Right lobe of liver (tissue), 6 donors: ENCODE results near the gene EMC7. TPM values are rescaled to one million over a fixed set of nuclear protein-coding genes. Genes with fewer than 3 reads are reported as not detected.

Source experiments
- ATAC-seq, 4 donors: fragments of 200-7000 bp; cut with Tn5 transposase; one replicate each; pipeline ENCODE4 v1.9.1; 2020; ENCODE audit warnings: mild to moderate bottlenecking in 4 of 4, moderate library complexity in 4 of 4
- DNase-seq, 3 donors: peaks; one replicate each; pipeline ENCODE4 v3.0.0-alpha.2; 2020
- H3K27ac ChIP-seq, 3 donors: fragments of 200-600 bp; one replicate each; pipeline ENCODE4 v1.8.0; 2022
- H3K27me3 ChIP-seq, 2 donors: fragments of 200-600 bp; one replicate each; pipeline ENCODE4 v1.8.0; 2022
- H3K36me3 ChIP-seq, 4 donors: fragments of 200-600 bp; sonication (generic) in 1 of 4; one replicate each; pipeline versions ENCODE4 v1.5.1 to v1.8.0; 2017 to 2022; ENCODE audit warnings: control low read depth in 1 of 4
- H3K4me1 ChIP-seq, 4 donors: fragments of 200-600 bp; sonication (generic) in 1 of 4; one replicate each; pipeline versions ENCODE4 v1.5.1 to v1.8.0; 2017 to 2022; ENCODE audit warnings: control low read depth in 1 of 4
- H3K4me3 ChIP-seq, 3 donors: fragments of 200-600 bp; one replicate each; pipeline ENCODE4 v1.8.0; 2022
- H3K9me3 ChIP-seq, 4 donors: fragments of 200-600 bp; sonication (generic) in 1 of 4; one replicate each; pipeline versions ENCODE4 v1.5.1 to v1.8.0; 2017 to 2022; ENCODE audit warnings: control low read depth in 1 of 4
- CTCF ChIP-seq, 4 donors: fragments of 200-600 bp in 3 of 4; fragments of 450-650 bp in 1 of 4; IDR thresholded peaks; one replicate each; pipeline versions ENCODE4 v1.5.1 to v1.8.0; 2016 to 2022; ENCODE audit warnings: antibody characterized with exemption in 4 of 4, mild to moderate bottlenecking in 2 of 4
- POLR2A ChIP-seq: fragments of 450-650 bp; IDR thresholded peaks from one replicate; pipeline ENCODE4 v1.6.1; 2017; ENCODE audit warnings: antibody characterized with exemption, mild to moderate bottlenecking
- WGBS: methylation state at CpG from one replicate; pipeline ENCODE4 v1.1.6; 2018; ENCODE audit warnings: low coverage, low lambda C conversion rate; ENCODE audit not compliant: insufficient coverage; ENCODE audit errors: missing lambda C conversion rate; 5-methylcytosine and 5-hydroxymethylcytosine counted together
- intact Hi-C, 2 donors: fragments of 100-400 bp; cut with DNase I; formaldehyde crosslinking; loops; one replicate each; pipeline versions ENCODE4 v1.11.2 to v1.14.1; 2022
- total RNA-seq, 6 experiments: library from RNA; depleted of rRNA in 2 of 6; stranded (reverse); fragments of >200 nt in 2 of 6; fragmentation: NEBNext Ultra II Directional in 3 of 6; extraction: Animal tissue kit (Norgen Biotek cat#: 25700) in 3 of 6; gene quantifications; one replicate each; pipeline versions ENCODE4 v1.1.0 to v1.2.4, GENCODE V29; 2016 to 2023
- donor health status: DM: no; HTN: yes; CAD: no.
- donor health status: DM: no; HTN: no; CAD: no.
- donor health status: DM: no; HTN: no; CAD: no.
- donor health status: DM: no; HTN: yes; CAD: no.
- donor health status: DM: no; HTN: yes; CAD: no.

The EMC7 gene
- total RNA-seq, 6 experiments from 2014 or later: 30.4 to 49.4 (median 41.6) TPM

GRCh38 chr15:34119291-34119690, 17.6 kb upstream of the EMC7 start:
- TF ChIP-seq POLR2A (no peak), CTCF (IDR thresholded peaks at IDR 0.05) (no peak)

GRCh38 chr15:34116620-34117019, 15.0 kb upstream of the EMC7 start:
- H3K36me3 ChIP-seq: no peaks in the 10 kb centered on the region
- TF ChIP-seq POLR2A: no peak
- TF ChIP-seq CTCF (IDR thresholded peaks at IDR 0.05): no peak
- intact Hi-C loops: no loop called here
- ATAC-seq (no peak), DNase-seq (no peak)
- no peak overlapping the region for H3K27ac ChIP-seq
- H3K9me3 ChIP-seq: no peaks in the 10 kb centered on the region
- no peaks in the 10 kb centered on the region for H3K27me3 ChIP-seq
- no peak overlapping the region for H3K4me3 ChIP-seq
- H3K4me1 ChIP-seq: peaks cover 0 to 12% (median 0%) of the 10 kb centered on the region in 4 donors
- 62% methylated on average over 2 of the region's 2 CpGs for WGBS

More at GRCh38 chr15:34119291-34119690, 17.6 kb upstream of the EMC7 start:
- Histone ChIP-seq H3K27ac (no peak overlapping the region), H3K27me3 (no peaks in the 10 kb centered on the region), H3K4me3 (no peak overlapping the region), H3K9me3 (no peaks in the 10 kb centered on the region), H3K4me1 (peaks cover 0 to 7% (median 0%) of the 10 kb centered on the region in 4 donors), H3K36me3 (no peaks in the 10 kb centered on the region)
- 91% methylated on average over 4 of the region's 4 CpGs for WGBS
- no peak for ATAC-seq
- no peak for DNase-seq
- intact Hi-C loops: no loop called here

- Histone ChIP-seq H3K4me3 (no peak overlapping the region), H3K4me1 (peaks cover 0 to 12% (median 0%) of the 10 kb centered on the region in 4 donors), H3K27me3 (no peaks in the 10 kb centered on the region), H3K27ac (no peak overlapping the region), H3K36me3 (no peaks in the 10 kb centered on the region), H3K9me3 (no peaks in the 10 kb centered on the region)
- peak; percentile 84 to 92 (median 89) for ATAC-seq
- intact Hi-C loops: no loop called here
- TF ChIP-seq CTCF (IDR thresholded peaks at IDR 0.05): peak in 1 of 4 donors; percentile 10
- TF ChIP-seq POLR2A: no peak
- WGBS: 53% methylated on average over 2 of the region's 3 CpGs
- peak; percentile 67 to 82 (median 81) for DNase-seq
Measured at GRCh38 chr15:34114739-34115138, 13.1 kb upstream of the EMC7 start.

DNA sequence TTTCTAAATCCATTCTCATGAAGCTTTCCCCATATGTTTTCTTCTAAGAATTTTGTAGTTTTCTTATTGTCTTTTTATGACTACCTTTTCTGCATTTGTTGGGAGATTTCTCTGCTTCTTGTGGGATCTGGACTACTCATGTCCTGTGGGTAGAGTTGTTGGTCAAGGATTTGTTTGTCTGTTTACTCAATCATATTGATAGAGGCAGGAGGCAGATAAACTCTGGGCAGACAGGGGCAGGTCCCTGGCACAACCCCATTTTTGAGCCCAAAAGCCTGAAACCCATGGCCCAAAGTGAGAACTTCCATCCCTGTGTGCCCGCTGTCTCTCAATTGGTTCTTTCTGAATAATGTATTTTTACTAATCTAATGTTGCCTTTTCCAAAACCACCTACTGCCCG, 12.6 kb upstream of the EMC7 start:
- no peak overlapping the region for H3K27ac ChIP-seq
- peaks cover 0 to 12% (median 0%) of the 10 kb centered on the region in 4 donors for H3K4me1 ChIP-seq
- H3K27me3 ChIP-seq: no peaks in the 10 kb centered on the region
- DNase-seq (no peak), ATAC-seq (peak in 3 of 4 donors; percentile 44 to 59 (median 51))
- H3K4me3 ChIP-seq: no peak overlapping the region
- no peak for TF ChIP-seq CTCF (IDR thresholded peaks at IDR 0.05)
- TF ChIP-seq POLR2A: no peak
- intact Hi-C loops: no loop called here
- no peaks in the 10 kb centered on the region for H3K36me3 ChIP-seq
- H3K9me3 ChIP-seq: no peaks in the 10 kb centered on the region
- 44% methylated on average over 2 of the region's 2 CpGs for WGBS

- H3K27ac ChIP-seq: no peak overlapping the region
- ATAC-seq (no peak), DNase-seq (no peak)
- intact Hi-C loops: no loop called here
- H3K4me3 ChIP-seq: no peak overlapping the region
- no peak for TF ChIP-seq CTCF (IDR thresholded peaks at IDR 0.05)
- no peak for TF ChIP-seq POLR2A
- no peaks in the 10 kb centered on the region for H3K36me3 ChIP-seq
- H3K4me1 ChIP-seq: peaks cover 0 to 12% (median 0%) of the 10 kb centered on the region in 4 donors
- WGBS: 52% methylated on average over 5 of the region's 6 CpGs
- H3K9me3 ChIP-seq: no peaks in the 10 kb centered on the region
- no peaks in the 10 kb centered on the region for H3K27me3 ChIP-seq
Measured at GRCh38 chr15:34111488-34111887, 9.8 kb upstream of the EMC7 start.
